Islet precursor cell (in vitro differentiated cells): ENCODE measurements around the gene GPR162.

Experiments
- DNase-seq: peaks from one replicate; pipeline ENCODE4 v3.0.0-alpha.2; 2018

Gene GPR162

GRCh38 chr12:6788972-6789924, 32.4 kb upstream of the GPR162 start, which contains the start of gene CD4:
Gene CD4 (plus strand): TSS chr12:6789528. CDS start chr12:6800139, 10,611 bp downstream.
- DNase-seq = peak; percentile 66

DNA sequence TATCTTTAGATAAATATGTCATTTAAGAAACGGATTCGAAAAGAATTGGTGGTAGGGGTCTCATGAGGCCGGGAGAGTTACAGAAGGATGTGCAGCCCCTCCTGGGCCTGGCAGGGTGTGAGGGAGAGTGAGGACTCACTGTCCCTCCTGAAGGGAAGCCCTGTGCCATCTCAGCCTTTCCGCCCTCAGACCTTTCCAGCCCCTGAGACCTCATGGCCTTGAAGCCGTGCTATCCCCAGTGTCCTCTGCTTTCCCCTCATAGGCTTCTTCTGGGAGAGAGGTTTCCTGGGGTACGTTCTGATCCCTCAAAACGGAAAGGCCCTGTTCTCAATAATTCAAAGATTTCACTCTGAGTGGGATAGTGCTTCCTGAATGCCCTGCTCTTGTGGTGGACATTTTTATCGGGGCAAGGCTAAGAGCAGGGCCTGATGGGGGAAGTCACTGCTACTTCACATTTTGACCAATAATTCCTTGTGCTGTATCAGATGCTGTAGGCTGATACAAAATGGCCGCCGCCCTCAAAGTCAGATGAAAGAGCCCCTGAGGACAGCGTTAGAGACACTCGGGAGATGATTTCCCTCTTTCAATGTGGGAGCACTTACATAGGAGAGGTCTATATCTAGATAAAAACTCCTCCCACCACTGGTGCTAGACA, 31.0 kb upstream of the GPR162 start:
- no peak for DNase-seq

DNA sequence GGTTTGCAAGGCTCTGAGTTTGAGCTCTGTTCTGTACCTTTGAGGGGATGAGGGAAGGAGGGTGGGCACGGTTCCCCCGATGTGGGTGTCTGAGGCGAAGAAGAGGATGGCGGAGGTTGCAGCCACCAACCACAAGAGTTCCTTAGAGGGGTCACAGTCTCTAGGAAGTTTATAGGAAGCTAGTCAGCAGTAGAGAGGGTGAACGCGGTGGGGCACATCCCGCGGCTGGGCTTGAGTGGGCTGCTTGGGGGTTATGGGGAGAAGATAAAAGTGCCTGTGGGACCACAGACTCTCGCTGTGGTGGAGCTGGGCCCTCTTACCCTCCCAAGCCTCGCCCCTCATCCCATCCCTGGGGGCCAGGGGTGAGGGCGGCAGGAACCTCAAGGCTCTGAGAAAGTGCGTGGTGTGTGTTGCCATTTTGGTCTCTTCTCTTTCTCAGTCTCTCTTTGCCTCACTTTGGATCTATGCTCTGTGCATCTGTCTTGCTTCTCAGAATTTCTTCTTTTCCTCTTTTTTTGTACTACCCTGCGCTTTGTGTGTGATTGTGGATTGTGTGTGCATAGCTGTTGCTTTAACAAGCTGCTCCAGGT, 29.6 kb upstream of the GPR162 start:
- DNase-seq = peak; percentile 47

- DNase-seq = peak; percentile 62
Measured at GRCh38 chr12:6792522-6793201, 29.0 kb upstream of the GPR162 start.

- no peak for DNase-seq
Measured at GRCh38 chr12:6795088-6795487, 26.5 kb upstream of the GPR162 start.

DNA sequence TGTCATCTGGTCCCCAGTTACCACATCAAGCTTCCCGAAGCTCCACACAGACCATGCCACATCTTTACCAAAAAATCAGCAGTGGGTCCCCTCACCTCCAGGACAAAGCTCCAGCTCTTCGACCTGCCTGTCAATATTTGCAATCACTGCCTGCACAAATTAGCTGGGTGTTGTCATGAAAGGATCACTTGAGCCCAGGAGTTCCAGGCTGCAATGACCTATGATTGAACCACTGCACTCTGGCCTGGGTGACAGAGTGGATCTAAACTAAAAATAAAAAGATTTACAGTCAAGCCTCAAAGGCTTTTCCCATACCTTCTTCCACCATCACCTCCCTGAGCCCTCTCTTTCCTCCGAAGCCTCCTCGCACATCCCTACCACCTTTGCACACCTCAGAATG, 25.0 kb upstream of the GPR162 start:
- DNase-seq = no peak

DNA sequence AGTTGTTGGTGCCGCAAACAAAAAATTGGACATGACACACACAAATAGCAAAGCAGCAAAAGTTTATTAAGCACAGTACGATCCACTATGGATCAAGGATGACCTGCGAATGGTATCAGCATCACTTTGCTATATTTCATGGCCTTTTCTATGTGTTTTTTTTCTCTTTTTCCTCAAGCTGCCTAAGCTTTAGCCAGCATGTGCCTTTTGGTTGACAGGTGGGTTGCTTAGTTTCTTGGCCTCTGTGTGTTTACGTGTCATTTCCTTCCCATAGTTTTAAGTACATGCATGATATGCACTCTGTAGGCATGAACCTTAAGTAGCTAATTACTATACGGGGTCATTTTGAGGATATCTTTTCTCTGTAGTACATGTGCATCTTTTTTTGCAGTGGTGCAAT, 22.5 kb upstream of the GPR162 start:
- no peak for DNase-seq

DNA sequence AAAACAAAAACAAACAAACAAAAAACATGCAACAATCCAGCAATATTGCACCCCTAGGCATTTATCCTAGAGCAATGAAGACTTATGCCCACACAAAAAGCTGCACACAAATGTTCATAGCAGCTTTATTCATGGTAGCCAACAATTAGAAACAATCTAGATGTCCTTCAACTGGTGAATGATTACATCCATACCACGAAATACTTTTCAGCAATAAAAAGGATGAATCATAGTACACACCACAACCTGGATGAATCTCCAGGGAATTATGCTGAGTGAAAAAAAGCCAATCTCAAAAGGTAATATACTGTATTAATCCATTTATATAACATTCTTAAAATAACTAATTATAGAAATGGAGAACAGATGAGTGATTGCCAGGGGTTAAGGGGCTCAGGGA, 14.5 kb upstream of the GPR162 start:
- no peak for DNase-seq

DNA sequence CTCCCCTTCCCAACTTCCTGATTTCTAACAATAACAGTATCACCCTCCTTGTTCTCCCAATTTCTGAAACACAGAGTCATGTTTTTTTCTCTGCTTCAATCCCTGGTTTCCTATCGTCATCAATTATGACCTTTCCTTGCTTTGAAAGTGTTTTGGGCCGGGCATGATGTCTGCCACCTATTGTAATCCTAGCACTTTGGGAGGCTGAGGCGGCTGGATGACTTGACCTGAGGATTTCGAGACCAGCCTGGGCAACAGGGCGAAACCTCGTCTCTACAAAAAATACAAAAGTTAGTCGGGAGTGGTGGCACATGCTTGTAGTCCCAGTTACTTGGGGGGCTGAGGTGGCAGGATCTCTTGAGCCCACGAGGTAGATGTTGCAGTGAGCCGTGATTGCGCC, 12.6 kb upstream of the GPR162 start:
- no peak for DNase-seq

DNA sequence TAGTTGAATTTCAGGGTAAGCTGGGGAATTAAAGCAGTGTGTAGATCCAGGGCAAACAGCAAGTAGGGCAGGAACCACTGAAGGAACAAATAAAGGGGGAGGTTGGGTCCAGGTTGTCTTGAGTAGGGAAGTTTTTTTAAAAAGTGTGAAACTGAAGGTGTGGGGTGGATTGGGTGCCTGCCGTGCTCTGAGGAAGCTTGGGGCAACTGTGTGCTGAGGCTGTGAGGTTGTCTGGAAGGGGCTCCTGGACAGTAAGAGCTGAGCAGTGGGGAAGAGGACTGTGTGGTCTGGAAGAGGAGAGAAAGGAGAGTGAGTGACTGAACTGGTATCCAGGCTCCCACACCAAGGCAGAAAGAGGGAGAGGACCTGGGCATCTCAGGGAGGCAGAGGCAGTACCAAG, 10.9 kb upstream of the GPR162 start:
- peak; percentile 56 for DNase-seq

- no peak for DNase-seq
Measured at GRCh38 chr12:6813363-6813762, 8.3 kb upstream of the GPR162 start.

DNA sequence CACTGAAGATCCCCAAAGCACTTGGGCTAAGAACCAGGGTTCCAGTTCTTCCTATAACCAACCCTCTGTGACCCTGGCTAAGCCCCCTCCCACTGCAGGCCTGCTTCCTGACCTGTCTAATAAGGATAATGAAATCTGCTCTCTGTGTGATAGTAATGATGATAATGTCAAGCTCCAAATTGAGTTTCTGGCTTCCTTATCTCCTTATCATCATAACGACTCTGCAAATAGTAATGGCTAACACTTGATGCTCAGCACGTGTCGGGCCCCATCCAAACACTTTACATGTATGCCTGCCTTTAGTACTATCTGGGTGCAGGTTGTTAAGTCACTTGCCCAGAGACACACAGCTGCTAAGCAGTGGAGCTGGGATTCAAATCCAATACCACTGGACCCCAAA, 5.0 kb upstream of the GPR162 start:
- no peak for DNase-seq

- DNase-seq = no peak
Measured at GRCh38 chr12:6817098-6817497, 4.5 kb upstream of the GPR162 start.

- DNase-seq = no peak
Measured at GRCh38 chr12:6817662-6818157, 3.9 kb upstream of the GPR162 start.

DNA sequence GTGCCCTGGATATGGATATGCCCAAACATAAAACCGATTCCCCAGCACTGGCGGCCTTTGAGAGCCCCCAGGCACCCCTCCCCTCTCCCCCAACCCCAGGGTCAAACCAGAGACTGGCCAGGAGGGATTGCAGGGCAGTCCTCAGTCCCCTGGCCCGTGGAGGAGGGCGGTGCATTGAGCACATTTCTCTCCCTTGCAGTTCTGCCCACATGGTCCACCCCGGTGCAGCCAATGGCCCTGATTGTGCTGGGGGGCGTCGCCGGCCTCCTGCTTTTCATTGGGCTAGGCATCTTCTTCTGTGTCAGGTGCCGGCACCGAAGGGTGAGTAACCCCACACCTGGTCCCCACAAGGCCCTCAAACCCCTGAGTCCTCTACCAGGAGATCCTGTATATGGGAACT, 3.4 kb upstream of the GPR162 start:
- peak; percentile 68 for DNase-seq

GRCh38 chr12:6818645-6819044, 3.0 kb upstream of the GPR162 start:
- DNase-seq = no peak

- DNase-seq = peak; percentile 60
Measured at GRCh38 chr12:6819106-6820030, 2.3 kb upstream of the GPR162 start.

- DNase-seq = peak; percentile 51
Measured at GRCh38 chr12:6820166-6820565, 1.5 kb upstream of the GPR162 start.

DNA sequence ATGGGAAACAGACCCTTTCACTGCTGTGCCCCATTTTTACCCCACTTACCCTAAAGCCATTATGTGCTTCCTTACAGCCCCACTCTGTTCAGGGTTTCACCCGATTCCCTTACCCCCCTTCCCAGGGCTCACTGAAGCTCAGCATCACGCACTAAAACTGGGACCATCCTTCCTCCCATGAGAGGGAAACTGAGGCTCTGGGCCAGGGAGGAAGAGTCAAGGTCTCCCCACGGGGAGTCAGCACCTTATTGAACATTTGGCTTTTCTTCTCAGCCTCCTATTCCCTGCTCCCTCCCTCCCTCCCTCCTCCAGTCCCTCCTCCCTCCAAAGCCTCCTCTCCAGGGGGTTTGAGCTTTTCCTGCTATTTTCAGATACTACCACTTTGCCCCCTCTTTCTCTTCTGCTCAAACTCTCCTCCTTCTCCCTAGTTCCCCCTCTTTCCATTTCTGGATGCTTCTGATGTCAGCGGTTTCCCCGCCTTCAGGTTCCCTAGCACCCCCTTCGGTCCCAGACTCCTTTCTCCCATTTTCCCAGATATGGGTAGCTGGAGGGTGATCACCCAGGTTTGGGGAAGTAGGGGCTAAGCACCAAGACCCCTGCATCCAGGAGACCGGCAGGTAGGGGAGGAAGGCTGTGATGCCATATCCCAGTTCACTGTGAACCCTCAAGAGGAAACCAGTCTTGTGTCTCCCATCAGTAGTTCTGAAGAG, 960 bp downstream of the GPR162 start:
- DNase-seq = peak; percentile 47

- peak; percentile 81 for DNase-seq
Measured at GRCh38 chr12:6823182-6824084, 1.8 kb downstream of the GPR162 start.
